ENCODE data around the gene TMBIM4. TPM values are rescaled to one million over a fixed set of nuclear protein-coding genes. Genes with fewer than 3 reads are reported as not detected.

TMBIM4 gene
- total and polyA plus RNA-seq, 4 donors = 124 to 236 (median 169) TPM

DNA sequence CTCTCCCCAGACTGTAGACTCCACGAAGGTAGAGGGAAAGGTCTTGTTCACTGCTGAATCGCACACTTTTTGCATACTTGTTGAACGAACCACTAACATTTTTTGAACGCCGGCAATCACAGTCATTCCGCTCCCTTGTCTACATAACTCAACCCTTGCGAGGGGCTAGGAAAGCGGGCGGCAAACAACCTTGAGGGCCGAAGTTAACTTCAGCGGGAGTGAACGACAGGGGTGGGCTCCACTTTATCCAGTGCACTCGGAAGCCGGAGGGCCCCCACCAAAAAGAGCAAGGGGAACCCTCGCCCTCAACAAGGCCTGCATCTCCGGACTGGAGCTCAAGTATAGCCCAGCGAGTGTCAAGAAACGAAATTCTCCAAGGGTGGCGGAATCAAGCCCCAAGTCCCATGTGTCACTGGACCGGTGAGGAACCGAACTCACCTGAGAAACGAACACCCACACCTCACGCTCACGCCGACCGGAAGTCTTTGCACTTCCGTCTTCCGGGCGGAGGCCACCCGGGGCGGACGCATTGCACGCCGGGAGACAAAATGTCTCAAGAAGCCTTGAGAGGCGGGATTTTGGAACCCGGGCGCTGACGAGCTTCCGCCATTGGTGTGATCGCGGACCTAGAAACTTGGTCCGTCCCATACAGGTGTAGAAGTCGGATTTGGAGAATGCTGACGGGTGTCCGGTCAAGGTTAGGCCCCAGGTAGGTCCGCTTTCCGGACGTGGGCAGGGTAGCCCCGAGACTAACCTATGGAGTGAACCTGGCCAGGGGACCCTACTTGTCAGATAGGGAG is 39.3 kb downstream of the TMBIM4 start, which contains the start of gene LLPH:
TSS of gene LLPH (minus strand) at position 484 of the 800 bp plus-strand sequence. CDS start 1,644 bp downstream, outside the sequence.
- Histone ChIP-seq H3K4me3 (peak within 1 kb of the TSS; percentile 87), H3K9ac (ENCODE audit: insufficient read depth in 1 of 2, low read length in 2 of 2) (peak within 1 kb of the TSS; percentile 90), H3K27ac (ENCODE audit: low read depth in 1 of 2, low read length in 1 of 2) (peak within 1 kb of the TSS; percentile 69 to 89), H3K36me3 (ENCODE audit: control insufficient read depth in 4 of 4, insufficient read depth in 4 of 4, low read length in 4 of 4) (peaks cover 2 to 13% (median 6%) of the 10 kb centered on the region in 4 donors), H3K4me1 (ENCODE audit: control insufficient read depth in 5 of 5, insufficient read depth in 5 of 5, low read length in 5 of 5) (peaks cover 0 to 14% (median 8%) of the 10 kb centered on the region in 5 donors), H3K9me3 (ENCODE audit: control insufficient read depth in 4 of 4, insufficient read depth in 3 of 4, low read length in 3 of 4) (no peaks in the 10 kb centered on the region), H3K27me3 (ENCODE audit: control insufficient read depth in 3 of 3, insufficient read depth in 3 of 3, low read length in 2 of 3) (no peaks in the 10 kb centered on the region)
- 0% methylated on average over 49 of the region's 49 CpGs for WGBS, 2 donors
- DNase-seq = peak; percentile 90 to 94 (median 94)
- TF ChIP-seq, protein P1, sequence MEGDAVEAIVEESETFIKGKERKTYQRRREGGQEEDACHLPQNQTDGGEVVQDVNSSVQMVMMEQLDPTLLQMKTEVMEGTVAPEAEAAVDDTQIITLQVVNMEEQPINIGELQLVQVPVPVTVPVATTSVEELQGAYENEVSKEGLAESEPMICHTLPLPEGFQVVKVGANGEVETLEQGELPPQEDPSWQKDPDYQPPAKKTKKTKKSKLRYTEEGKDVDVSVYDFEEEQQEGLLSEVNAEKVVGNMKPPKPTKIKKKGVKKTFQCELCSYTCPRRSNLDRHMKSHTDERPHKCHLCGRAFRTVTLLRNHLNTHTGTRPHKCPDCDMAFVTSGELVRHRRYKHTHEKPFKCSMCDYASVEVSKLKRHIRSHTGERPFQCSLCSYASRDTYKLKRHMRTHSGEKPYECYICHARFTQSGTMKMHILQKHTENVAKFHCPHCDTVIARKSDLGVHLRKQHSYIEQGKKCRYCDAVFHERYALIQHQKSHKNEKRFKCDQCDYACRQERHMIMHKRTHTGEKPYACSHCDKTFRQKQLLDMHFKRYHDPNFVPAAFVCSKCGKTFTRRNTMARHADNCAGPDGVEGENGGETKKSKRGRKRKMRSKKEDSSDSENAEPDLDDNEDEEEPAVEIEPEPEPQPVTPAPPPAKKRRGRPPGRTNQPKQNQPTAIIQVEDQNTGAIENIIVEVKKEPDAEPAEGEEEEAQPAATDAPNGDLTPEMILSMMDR (IDR thresholded peaks at IDR 0.05; ENCODE audit: control extremely low read depth, extremely low read depth) = no peak
- peak; percentile 96 for ATAC-seq (ENCODE audit: insufficient read depth, low FRiP score)

DNA sequence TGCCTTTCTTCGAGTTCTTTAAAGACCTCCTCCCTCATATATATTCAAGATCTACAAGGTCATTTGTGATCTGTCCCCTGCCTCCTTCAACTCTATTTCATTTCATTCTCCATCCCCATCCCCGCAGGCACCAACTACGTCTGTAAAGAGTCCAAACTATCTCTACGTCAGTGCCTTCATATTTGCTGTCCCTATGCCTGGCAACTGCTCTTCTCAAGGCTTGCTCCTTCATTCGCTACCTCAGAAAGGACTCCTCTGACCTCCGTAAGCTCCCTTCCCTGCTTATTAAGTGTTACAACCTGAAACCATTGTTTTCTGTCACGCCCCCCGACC is 39.9 kb downstream of the TMBIM4 start:
- Histone ChIP-seq H3K4me1 (ENCODE audit: control insufficient read depth in 5 of 5, insufficient read depth in 5 of 5, low read length in 5 of 5) (peaks cover 0 to 14% (median 8%) of the 10 kb centered on the region in 5 donors), H3K9me3 (ENCODE audit: control insufficient read depth in 4 of 4, insufficient read depth in 3 of 4, low read length in 3 of 4) (no peaks in the 10 kb centered on the region), H3K4me3 (peak overlapping the region; percentile 87), H3K27ac (ENCODE audit: low read depth in 1 of 2, low read length in 1 of 2) (peak overlapping the region; percentile 40 to 58), H3K9ac (ENCODE audit: insufficient read depth in 1 of 2, low read length in 2 of 2) (peak overlapping the region; percentile 90), H3K27me3 (ENCODE audit: control insufficient read depth in 3 of 3, insufficient read depth in 3 of 3, low read length in 2 of 3) (no peaks in the 10 kb centered on the region), H3K36me3 (ENCODE audit: control insufficient read depth in 4 of 4, insufficient read depth in 4 of 4, low read length in 4 of 4) (peaks cover 5 to 16% (median 8%) of the 10 kb centered on the region in 4 donors)
- no peak for ATAC-seq (ENCODE audit: insufficient read depth, low FRiP score)
- DNase-seq = peak in 1 of 3 donors; percentile 13
- TF ChIP-seq, protein P1 (IDR thresholded peaks at IDR 0.05; ENCODE audit: control extremely low read depth, extremely low read depth) = no peak
- whole genome bisulfite sequencing, 2 donors = 4% methylated on average over 8 of the region's 8 CpGs

DNA sequence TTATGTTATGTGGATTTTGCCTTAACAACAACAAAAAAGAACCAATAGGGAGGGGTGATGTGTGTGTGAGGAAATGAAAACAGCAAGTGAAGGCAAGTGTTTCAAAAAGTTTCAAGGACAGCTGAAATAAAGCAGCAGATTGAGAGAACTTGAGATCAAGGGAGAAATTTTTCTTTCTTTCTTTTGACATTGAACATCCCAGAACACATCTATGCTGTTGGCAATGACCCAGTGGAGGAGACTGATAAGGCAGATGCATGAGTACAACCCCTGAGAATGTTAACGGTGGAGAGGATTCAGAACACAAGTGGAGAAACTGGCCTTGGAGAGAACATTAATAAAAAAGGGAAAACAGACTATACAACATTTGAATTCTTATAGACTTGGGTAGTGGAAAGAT is 42.1 kb downstream of the TMBIM4 start:
- 70 to 89% methylated on average over 1 of the region's 1 CpG for WGBS, 2 donors

More for the DNA sequence above, 42.1 kb downstream of the TMBIM4 start:
- H3K9ac ChIP-seq (ENCODE audit: insufficient read depth in 1 of 2, low read length in 2 of 2) = no peak overlapping the region
- no peak for DNase-seq
- no peaks in the 10 kb centered on the region for H3K27me3 ChIP-seq (ENCODE audit: control insufficient read depth in 3 of 3, insufficient read depth in 3 of 3, low read length in 2 of 3)
- no peak overlapping the region for H3K4me3 ChIP-seq
- H3K9me3 ChIP-seq (ENCODE audit: control insufficient read depth in 4 of 4, insufficient read depth in 3 of 4, low read length in 3 of 4) = no peaks in the 10 kb centered on the region
- TF ChIP-seq, protein P1 (IDR thresholded peaks at IDR 0.05; ENCODE audit: control extremely low read depth, extremely low read depth) = no peak
- ATAC-seq (ENCODE audit: insufficient read depth, low FRiP score) = no peak
- H3K36me3 ChIP-seq (ENCODE audit: control insufficient read depth in 4 of 4, insufficient read depth in 4 of 4, low read length in 4 of 4) = peaks cover 8 to 25% (median 14%) of the 10 kb centered on the region in 4 donors
- H3K27ac ChIP-seq (ENCODE audit: low read depth in 1 of 2, low read length in 1 of 2) = peak overlapping the region in 1 of 2 donors; percentile 41
- H3K4me1 ChIP-seq (ENCODE audit: control insufficient read depth in 5 of 5, insufficient read depth in 5 of 5, low read length in 5 of 5) = peaks cover 0 to 14% (median 8%) of the 10 kb centered on the region in 5 donors

Data from lung (tissue), 12 donors.